DMS 273 treated with DMSO at 0.1 percent for 48 hours (cell line): Measurements from ENCODE around the gene VSTM4.

Experiments used
- DNase-seq: peaks from one replicate; lab custom pipeline; 2025; lab: John Stamatoyannopoulos, UW

The VSTM4 gene

DNA sequence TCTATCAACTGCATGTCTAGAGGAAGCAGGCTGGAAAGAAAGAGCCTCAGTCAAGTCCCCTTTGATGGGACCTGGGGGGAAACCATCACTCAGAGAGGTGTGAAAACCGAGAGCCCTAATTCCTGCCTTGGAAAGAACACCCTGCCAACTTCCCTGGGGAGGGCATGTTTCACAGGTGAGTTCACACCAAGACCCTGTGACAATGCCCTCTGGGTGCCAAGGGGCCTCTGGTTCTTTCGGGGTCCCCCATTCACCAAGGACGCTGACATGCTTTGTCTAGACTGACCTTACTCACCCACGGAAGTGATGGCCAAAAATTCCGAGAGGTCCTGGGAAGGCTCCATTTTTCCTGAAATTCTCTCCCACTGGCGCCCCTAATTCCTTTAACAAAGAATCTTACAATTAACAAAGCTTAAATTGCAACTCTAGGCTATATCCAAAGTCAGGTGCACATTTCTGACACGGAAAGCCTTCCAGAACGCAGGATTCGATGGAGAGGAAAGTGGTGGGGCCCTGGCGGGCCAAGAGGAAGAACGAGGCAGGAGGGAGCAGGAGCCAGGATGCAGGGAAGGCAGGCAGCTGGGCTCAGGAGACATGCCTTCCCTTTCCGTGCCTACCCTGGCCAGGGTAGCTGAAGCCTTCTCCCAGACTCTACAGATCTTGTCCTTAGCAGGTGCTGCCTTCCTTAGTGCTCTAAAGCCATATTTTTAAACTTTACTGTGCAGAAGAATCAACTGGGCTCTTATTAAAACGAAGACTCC is 23.7 kb downstream of the VSTM4 start:
- no peak for DNase-seq

- no peak for DNase-seq
Observed at GRCh38 chr10:49090696-49091380, 24.5 kb downstream of the VSTM4 start.

- DNase-seq, result no peak
Observed at GRCh38 chr10:49090189-49090575, 25.1 kb downstream of the VSTM4 start.

DNA sequence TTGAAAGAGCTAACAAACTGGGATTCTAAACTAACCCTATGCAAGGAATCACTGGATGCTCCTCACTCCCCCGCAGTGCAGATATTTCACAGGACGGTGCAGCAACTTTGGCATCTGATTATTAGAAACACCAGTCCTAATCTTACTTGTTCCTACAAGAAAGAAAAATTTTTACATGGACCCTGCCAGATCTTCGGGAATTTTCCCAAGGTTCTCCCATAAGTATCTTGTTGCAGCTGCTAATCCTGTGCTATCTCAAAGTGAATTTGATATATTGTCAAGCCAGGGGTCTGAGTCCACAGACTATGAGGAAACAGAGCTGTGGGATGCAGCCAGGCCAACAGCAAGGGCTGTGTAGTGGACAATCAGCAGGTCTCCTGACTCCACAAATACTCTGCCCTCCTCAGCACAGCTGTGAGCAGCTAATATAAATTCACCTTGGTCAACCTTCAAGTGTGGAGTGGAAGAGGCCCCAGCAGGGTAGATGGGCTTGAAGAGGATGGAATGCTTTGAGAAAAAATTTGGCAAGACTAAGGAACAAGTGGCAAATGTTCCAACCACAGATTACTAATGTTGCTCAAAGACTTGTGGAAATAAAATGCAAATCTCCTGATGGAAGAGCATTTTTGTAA is 25.6 kb downstream of the VSTM4 start:
- no peak for DNase-seq

GRCh38 chr10:49089152-49089551 is 26.2 kb downstream of the VSTM4 start:
- DNase-seq, result no peak

DNA sequence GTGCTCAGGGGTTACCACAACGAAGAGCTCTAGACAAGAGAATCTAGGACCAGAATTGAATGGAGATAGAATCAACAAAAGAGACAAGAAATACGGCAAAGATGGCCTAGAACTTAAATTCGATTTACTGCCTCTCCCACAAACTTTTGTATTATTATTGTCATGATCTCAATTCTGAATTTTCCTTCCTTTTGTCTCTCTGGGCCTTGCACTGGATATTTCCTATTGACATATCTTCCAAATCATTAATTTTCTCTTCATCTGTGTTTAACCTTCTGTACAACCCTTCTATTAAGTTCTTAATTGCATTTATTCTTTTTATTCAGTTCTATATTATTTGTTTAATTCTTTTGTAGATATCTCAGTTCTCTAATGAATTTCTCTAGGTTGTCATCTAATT is 28.4 kb downstream of the VSTM4 start:
- no peak for DNase-seq

GRCh38 chr10:49083261-49083660 is 32.1 kb downstream of the VSTM4 start:
- no peak for DNase-seq

DNA sequence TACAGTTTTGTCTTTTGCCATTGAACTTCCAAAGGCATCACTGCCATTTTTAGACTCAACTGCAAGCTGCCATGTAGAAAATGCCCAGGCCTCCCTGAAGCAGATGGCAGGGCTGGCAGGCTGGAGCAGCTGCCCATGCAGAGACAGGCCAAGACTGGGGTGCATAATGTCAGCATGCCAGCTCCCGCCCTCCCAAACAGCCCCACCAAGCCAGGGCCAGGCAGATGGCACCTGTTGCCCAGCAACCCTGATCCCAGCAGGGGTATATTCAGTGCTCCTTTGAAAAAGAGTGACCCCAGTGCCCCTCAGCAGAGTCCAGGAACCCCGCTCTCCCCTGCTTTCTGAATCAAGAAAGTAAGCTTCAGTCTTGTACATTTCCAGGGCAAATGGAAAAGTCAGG is 32.6 kb downstream of the VSTM4 start:
- peak; percentile 70 for DNase-seq

GRCh38 chr10:49081547-49082275 is 33.6 kb downstream of the VSTM4 start:
- peak; percentile 14 for DNase-seq

DNA sequence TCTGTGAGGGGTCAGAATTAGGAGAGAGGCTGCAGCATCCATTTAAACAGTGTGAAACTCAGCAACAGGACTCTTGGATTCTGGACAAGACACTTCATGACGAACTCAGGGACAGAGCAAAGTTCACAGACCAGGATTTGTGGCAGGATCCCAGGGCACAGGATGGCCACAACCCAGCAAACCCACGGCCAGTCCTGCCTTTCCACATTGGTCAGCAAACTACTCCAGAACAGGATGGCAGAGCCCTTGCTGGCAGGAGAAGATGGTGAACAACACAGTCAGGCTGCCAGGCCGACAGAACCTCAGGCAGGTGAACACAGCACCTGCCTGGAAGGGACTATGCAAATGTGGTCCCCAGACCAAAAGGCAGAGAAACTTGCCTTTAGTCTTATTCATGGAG is 34.4 kb downstream of the VSTM4 start:
- DNase-seq, result no peak

DNA sequence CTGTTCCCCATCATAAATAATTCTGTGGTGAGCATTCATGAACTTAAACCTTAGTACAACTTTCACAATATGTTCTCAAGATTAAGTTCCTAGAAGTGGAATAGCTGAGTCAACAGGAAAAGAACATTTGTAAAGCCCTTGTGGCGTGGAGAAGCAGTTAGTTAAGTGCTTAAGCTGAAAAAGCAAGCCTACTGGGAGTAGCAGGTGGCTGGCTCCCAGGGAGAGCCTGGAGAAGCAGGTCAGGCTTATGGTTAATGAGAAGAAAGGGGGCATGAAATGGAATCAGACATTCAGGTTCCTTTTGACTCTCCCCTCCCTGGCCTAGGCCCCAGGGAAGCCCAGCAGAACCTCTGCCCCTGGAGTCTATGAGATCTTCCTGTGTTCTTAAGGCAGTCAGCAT is 35.3 kb downstream of the VSTM4 start:
- no peak for DNase-seq

DNA sequence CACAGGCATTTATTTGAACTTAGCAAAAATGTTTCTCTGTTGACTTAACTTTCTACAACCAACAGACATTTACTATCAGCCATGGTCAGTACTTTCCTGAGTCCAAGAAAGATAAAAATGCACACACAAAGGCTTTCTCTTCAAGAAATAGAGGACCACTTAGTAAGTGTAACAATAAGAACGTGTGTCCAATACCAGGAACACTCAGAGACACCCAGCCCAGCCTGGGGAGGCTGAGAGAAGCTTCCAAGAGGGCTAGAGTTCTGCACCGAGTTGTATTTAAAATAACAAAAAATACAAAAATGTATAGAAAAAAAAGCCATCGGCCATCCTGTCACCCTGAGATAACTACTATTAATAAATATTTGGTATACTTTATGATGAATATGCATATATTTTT is 35.8 kb downstream of the VSTM4 start:
- DNase-seq, result no peak

DNA sequence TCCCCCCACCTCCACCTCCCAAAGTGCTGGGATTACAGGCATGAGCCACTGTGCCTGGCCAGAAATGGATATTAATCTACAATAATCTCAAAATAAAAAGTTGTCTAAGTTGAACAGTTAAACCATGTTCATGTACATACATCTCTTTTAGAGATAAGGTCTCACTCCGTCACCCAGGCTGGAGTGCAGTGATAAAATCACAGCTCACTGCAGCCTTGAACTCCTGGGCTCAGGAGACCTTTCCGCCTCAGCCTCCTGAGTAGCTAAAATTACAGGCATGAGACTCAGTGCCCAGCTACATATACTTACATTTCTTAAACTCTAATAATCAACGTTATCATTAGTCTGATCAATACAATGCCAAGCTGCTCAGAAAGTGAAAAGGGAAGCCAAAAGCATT is 36.2 kb downstream of the VSTM4 start:
- no peak for DNase-seq

DNA sequence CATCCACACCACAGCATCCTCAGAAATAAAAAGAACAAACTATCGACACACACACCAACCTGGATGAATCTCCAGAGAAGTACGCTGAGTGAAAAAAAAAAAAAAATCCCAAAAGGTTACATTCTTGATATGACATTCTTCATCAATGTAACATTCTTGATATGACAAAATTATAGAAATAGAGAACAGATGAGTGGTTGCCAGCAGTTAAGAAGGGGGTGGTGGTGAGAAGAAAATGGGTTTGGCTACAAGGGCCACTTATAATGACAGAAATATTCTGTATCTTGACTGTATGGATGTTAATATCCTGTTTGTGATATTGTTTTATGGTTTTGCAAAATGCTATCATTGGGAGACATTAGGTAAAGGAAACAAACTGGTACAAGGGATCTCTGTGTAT is 36.9 kb downstream of the VSTM4 start:
- DNase-seq, result no peak

GRCh38 chr10:49076741-49077521 is 38.4 kb downstream of the VSTM4 start:
- no peak for DNase-seq

DNA sequence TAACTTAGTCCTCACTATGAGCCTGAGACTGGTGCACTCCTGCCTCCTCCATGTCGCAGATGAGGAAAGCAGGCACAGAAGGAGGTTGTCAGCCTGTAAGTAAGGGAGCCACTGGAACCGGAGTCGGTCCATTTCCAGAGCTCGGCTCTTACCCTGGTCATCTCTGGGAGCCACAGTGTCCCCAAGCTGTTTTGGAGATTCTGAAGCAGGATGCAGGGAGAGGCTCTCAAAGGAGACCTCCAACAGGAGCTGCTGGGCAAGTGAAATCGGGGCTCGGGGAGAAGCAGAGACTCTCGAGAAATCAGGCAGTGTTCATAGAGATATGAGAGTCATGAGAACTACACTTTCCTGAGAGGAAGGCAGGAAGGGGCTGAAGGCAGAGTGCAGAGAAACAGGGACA is 39.0 kb downstream of the VSTM4 start:
- DNase-seq, result no peak

DNA sequence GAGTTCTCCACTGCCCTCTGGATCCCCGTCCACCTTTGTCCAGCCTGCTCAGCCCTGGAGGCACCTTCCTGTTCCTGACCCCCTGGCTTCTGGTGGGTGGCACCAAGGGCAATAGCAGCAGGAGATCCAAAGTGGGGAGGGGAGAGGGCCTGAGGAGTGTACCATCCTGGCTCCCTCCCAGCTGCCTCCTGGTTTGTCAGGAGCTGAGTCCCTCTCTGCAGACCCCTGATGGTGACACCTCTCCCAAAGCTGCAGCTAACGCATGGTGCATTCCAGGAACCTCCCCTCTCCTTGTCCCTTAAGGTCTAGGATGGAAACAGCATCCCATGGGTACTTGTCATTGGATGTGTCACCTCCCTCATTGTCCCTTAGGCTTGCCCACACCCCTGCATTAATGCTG is 39.6 kb downstream of the VSTM4 start:
- no peak for DNase-seq

GRCh38 chr10:49074836-49075682 is 40.3 kb downstream of the VSTM4 start:
- no peak for DNase-seq

- no peak for DNase-seq
Observed at GRCh38 chr10:49072166-49072885, 43.0 kb downstream of the VSTM4 start.

- DNase-seq, result no peak
Observed at GRCh38 chr10:49071160-49071761, 44.1 kb downstream of the VSTM4 start.
